Ammon's horn (tissue), 1 donor: Measurements from ENCODE around the gene CEP135.
A peak's percentile ranks its signal among the peaks of the same experiment; 100 is the strongest.
"Not testable (repeated sequence)": the region's sequence is repeated elsewhere in the genome, so short reads cannot be mapped to it uniquely, and the experiment has no call there.

Experiments used
- DNase-seq: peaks from one replicate; pipeline ENCODE4 v3.0.0-alpha.2; 2016; ENCODE audit warnings: low spot score

The CEP135 gene

GRCh38 chr4:55939421-55939820 lies 9.3 kb upstream of the CEP135 start:
- DNase-seq = no peak

GRCh38 chr4:55941881-55942396 lies 6.8 kb upstream of the CEP135 start:
- DNase-seq = no peak

DNA sequence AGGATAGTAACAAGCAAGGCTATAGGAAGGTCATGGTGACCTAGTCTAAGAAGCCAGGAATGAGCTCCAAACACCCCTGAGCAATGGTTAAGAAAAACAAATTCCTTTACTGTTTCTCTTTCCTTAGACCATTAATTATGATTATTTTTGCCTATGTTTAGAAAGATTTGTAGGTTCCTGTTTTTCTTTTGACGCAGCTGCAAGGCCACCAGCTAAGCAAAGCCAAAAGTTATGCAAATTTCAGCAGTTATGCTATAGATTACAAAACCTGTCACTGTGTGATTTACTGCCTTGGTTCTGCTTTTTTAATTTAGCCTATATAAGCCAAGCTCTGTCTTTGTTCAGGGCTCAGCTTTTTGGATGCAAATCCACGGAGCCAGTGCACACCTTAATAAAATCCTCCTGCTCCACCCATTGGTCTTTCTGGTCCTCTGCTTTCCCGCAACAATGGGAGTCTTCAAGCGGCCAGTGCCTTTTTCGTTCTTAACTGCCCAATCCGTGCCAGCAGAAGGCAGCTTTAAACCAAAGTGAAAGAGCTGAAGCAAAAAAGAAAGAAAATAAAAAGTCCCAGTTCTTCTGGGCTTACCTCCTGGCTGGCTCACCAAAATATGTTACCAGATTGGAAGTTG lies 1.4 kb upstream of the CEP135 start:
- no peak for DNase-seq

GRCh38 chr4:55947912-55948725 lies 626 bp upstream of the CEP135 start:
- peak; percentile 5 for DNase-seq

DNA sequence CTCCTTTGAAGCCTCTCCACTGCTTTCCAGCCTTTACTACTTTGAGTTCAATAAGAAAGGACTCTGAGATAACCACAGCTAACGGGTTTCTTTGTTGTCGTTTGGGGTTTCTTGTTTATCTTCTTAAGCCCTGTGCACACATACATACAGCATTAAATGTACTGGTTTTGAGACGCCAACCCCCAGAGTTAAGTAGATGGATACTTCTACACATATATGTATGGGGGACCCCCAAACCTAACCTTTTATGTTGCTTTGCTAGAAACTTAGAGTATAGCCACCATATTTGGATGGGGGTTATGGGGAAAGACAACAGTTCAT lies 697 bp downstream of the CEP135 start:
- no peak for DNase-seq

GRCh38 chr4:55951191-55951922 lies 2.6 kb downstream of the CEP135 start:
- DNase-seq = no peak

- DNase-seq = no peak
Measured at GRCh38 chr4:55955710-55956109, 7.0 kb downstream of the CEP135 start.

- no peak for DNase-seq
Measured at GRCh38 chr4:55959655-55960054, 10.9 kb downstream of the CEP135 start.

- DNase-seq = no peak
Measured at GRCh38 chr4:55964046-55964445, 15.3 kb downstream of the CEP135 start.

- DNase-seq = no peak
Measured at GRCh38 chr4:55965585-55965984, 16.8 kb downstream of the CEP135 start.

GRCh38 chr4:55966324-55966723 lies 17.6 kb downstream of the CEP135 start:
- not testable (repeated sequence) for DNase-seq

- DNase-seq = no peak
Measured at GRCh38 chr4:55967376-55967775, 18.6 kb downstream of the CEP135 start.

DNA sequence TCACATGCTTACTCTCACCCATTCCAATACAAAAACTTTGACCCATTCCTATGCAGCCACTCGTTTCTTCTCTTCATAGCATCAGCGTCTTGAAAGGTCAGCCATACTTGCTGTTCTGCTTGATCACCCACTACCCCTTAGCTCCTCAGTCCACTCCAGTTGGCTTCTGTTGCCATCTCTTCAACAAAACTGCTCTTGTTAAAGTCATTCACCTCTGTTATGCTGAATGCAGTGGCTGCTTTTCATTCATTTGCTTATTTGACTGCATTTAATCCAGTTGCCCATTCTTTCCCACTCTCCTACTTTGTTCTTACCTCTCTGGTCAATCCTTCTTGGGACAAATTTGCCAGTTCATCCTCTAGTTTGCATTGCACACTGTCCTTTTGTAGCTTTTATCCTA lies 24.9 kb downstream of the CEP135 start:
- DNase-seq = no peak

GRCh38 chr4:55977811-55978210 lies 29.1 kb downstream of the CEP135 start:
- no peak for DNase-seq

DNA sequence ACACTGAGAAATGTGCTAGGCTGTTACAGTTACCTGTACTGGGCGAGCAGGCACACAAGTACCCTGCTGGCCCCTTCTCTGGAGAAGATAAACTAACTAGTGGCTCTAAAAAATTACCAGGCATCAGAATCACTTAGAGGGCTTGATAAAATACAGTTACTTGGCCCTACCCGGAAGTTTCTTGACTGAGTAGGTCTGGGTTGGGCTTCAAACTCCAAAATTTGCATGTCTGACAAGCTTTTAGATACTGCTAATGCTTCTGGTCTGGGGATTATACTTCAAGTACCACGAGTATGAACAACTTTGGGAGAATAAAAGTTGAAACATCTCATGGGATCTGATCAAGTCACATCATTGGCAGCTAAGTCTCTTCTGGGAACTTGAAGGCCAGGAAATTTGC lies 30.8 kb downstream of the CEP135 start:
- no peak for DNase-seq

GRCh38 chr4:55980725-55981124 lies 32.0 kb downstream of the CEP135 start:
- DNase-seq = no peak

DNA sequence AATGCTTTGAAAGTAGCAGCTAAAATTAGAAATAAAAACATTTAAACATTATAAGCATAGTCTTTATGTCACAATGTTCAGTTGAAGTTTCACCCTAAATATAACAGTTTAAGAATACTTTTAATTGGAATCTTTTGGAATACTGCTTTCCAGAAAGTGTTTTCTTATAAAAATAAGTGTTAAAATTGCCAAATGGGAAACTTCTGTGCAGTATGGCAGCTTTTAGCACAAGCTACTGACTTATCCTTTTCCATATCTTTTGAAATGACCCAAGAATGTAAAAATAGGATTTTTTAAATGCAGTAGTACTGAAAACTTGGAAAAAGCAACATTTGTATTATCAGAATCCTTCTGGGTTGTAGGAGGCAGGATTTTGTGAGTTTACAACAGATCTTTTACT lies 34.2 kb downstream of the CEP135 start:
- DNase-seq = no peak

- DNase-seq = no peak
Measured at GRCh38 chr4:55989766-55990165, 41.0 kb downstream of the CEP135 start.

- peak; percentile 1 for DNase-seq
Measured at GRCh38 chr4:55993994-55994663, 45.4 kb downstream of the CEP135 start.

DNA sequence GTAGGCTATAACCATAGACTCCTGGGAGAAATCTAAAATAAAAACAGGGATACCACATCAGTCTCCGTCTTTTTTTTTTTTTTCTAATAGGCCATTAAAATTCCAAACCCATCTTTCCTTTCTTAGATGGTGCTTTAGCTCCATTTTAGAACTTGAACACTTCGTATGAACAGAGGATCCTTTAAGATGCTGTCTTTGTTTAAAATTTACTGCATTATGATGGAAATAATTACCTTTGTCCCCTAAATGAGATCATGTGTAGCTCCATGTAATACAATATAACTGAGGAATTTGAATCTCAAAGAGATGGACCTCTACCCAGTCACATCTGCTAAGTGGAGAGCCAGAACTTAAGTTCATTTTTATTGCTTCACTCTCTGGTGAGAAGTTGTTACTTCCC lies 47.9 kb downstream of the CEP135 start:
- no peak for DNase-seq

DNA sequence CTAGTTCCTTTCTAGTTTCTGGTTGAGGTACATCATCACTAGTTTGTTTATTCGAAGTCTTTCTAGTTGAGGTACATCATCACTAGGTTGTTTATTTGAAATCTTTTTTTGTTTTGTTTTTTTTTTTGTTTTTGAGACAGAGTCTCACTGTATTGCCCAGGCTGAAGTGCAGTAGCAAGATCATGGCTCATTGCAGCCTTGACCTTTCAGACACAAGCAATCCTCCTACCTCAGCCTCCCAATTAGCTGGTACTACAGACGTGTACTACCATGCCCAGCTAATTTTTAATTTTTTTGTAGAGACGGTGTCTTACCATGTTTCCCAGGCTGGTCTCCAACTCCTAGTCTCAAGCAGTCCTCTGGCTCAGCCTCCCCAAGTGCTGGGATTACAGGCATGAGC lies 54.9 kb downstream of the CEP135 start:
- DNase-seq = no peak

- DNase-seq = no peak
Measured at GRCh38 chr4:56004235-56004634, 55.5 kb downstream of the CEP135 start.
